ENCODE measurements around the gene FAM118B.

FAM118B gene

DNA sequence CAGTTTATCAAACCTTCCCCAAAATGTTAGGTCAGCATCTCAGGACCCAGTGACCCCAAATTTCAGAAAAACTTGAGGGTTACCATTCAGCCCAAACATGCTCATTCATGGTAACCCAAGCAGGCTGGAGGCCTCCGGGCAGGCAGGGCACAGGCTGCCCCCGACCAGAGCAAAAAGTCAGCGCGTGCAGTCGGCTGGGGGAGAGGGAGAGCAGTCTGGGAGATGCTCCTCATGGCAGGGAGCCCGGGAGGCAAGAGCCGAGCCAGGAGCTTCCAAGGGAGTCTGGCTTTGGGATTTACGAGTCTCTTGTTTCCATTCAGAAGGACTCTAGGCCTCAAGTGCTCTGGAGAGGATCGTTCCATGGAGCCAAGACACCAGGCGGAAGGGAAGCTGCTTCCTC, 45.8 kb upstream of the FAM118B start:
- no peak overlapping the region for H3K4me3 ChIP-seq (ENCODE audit: low read length)
- TF ChIP-seq, protein P1, sequence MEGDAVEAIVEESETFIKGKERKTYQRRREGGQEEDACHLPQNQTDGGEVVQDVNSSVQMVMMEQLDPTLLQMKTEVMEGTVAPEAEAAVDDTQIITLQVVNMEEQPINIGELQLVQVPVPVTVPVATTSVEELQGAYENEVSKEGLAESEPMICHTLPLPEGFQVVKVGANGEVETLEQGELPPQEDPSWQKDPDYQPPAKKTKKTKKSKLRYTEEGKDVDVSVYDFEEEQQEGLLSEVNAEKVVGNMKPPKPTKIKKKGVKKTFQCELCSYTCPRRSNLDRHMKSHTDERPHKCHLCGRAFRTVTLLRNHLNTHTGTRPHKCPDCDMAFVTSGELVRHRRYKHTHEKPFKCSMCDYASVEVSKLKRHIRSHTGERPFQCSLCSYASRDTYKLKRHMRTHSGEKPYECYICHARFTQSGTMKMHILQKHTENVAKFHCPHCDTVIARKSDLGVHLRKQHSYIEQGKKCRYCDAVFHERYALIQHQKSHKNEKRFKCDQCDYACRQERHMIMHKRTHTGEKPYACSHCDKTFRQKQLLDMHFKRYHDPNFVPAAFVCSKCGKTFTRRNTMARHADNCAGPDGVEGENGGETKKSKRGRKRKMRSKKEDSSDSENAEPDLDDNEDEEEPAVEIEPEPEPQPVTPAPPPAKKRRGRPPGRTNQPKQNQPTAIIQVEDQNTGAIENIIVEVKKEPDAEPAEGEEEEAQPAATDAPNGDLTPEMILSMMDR (conservative IDR thresholded peaks at IDR 0.05; ENCODE audit: low read length): no peak
- DNase-seq (ENCODE audit: low read depth): no peak

DNA sequence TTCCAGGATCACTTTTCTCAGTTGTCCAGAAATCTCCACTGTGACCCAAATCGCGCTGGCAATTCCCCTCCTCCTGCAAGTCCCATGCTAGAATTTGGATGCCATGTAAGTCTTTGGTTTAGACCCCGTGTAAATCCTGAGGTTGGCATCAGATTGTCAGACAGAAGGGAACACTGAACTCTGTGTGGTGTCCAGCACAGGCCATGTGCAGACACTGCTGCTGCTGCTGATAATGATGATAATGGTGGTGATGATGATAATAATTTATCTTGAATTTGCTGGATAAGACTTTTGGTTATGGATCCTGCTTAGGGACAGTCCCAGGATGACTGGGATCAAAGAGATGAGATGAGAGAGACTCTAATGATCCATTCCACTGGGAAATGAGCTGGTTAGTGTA, 45.2 kb upstream of the FAM118B start:
- TF ChIP-seq, protein P1 (conservative IDR thresholded peaks at IDR 0.05; ENCODE audit: low read length): no peak
- no peak overlapping the region for H3K4me3 ChIP-seq (ENCODE audit: low read length)
- DNase-seq (ENCODE audit: low read depth): no peak

DNA sequence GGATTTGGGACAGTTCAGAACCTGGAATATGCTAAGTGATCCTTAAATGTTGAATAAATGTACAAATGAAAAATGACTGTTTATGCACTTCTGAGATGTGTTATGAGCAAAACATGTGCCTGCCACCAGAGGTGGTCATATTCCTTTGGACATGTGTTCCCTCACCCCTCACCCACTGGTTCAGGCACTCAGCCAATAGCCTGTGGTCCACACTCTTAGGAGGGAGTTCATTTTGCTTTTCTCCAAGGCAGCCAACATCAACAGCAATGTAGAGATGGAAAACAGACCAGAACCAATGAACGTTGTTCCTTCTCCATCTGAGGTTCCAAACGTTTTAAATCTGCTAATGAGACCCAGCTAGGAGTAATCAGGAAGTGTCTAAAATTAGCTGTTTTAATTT, 44.1 kb upstream of the FAM118B start:
- DNase-seq (ENCODE audit: low read depth): no peak
- TF ChIP-seq, protein P1 (conservative IDR thresholded peaks at IDR 0.05; ENCODE audit: low read length): no peak
- no peak overlapping the region for H3K4me3 ChIP-seq (ENCODE audit: low read length)

DNA sequence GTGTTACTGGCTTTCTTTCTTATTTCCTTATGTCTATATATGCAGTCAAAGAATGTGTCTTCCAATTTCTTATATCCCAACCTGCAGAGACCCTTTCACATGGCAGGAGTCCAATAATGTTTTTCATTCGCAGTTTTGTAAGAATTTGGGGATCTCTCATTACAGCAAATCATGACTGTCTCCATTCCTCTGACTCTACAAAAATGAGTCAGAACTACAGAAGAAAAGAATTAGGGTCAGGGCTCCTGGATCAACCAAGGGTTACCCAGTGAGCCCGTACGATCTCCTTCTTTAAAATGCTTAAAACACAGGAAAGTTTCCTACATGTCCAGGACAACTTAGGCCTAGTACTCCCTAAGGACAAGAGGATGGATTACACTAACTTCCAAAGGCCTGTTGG, 42.3 kb upstream of the FAM118B start:
- TF ChIP-seq, protein P1 (conservative IDR thresholded peaks at IDR 0.05; ENCODE audit: low read length): no peak
- H3K4me3 ChIP-seq (ENCODE audit: low read length): no peak overlapping the region
- DNase-seq (ENCODE audit: low read depth): no peak

- TF ChIP-seq, protein P1 (conservative IDR thresholded peaks at IDR 0.05; ENCODE audit: low read length): no peak
- H3K4me3 ChIP-seq (ENCODE audit: low read length): no peak overlapping the region
- peak; percentile 92 for DNase-seq (ENCODE audit: low read depth)
Measured at GRCh38 chr11:126172596-126173038, 39.0 kb upstream of the FAM118B start.

DNA sequence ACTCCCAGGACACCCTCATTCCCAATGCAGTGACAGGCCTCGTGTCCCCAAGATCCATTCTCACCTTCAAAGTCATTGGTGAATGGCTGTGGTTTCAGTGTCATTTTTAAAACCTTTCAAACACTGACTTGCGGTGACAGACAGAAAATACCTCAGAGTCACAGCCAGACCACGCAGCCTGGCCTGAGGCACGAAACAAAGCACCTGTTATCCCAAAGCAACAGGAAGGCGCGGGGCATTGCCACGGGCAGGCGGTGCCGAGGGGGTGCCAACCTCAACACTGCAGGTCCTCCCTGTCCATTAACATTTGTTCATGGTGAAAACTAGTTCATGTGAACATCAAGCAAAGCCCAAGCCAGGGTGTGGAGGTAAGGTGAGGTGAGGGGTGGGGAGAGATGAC, 38.3 kb upstream of the FAM118B start:
- TF ChIP-seq, protein P1 (conservative IDR thresholded peaks at IDR 0.05; ENCODE audit: low read length): no peak
- H3K4me3 ChIP-seq (ENCODE audit: low read length): no peak overlapping the region
- DNase-seq (ENCODE audit: low read depth): no peak

DNA sequence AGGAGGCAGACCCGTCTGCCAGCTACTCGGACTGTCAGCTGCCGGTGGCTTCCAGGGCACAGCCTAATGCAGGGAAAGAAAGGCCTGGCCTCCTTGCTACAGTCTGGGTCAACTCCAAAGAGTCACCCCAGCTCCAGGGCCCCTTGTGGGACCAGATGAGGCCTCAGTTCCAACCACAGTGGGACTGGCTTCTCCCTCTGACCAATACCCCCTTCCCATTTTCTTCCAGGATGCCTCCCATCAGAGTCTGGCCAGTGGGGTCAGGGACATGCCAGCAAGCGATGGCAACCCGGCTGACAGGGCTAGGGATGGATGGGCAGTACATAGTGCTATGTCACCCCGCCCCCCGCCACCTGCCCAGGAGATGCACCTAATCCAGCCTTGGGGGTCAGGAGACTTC, 36.8 kb upstream of the FAM118B start:
- TF ChIP-seq, protein P1 (conservative IDR thresholded peaks at IDR 0.05; ENCODE audit: low read length): no peak

More for the DNA sequence above, 36.8 kb upstream of the FAM118B start:
- no peak overlapping the region for H3K4me3 ChIP-seq (ENCODE audit: low read length)
- no peak for DNase-seq (ENCODE audit: low read depth)

Data from AG10803 (cell line).